NT2/D1 (cell line): ENCODE results near the gene RHOT2.

Source experiments
- YY1 ChIP-seq: IDR thresholded peaks from 2 replicates; pipeline ENCODE4 v1.6.1; 2011; ENCODE audit not compliant: insufficient read length, insufficient read depth
- ZNF274 ChIP-seq: IDR thresholded peaks from 2 replicates; pipeline ENCODE4 v1.6.1; 2011; ENCODE audit warnings: mild to moderate bottlenecking, low read depth, low read length

GRCh38 chr16:660132-660458 is 7.8 kb upstream of the RHOT2 start:
- TF ChIP-seq ZNF274: no peak
- TF ChIP-seq YY1: no peak
